Transverse colon (tissue), 4 donors: ENCODE measurements around the gene RNF144A. TPM values are rescaled to one million over a fixed set of nuclear protein-coding genes. Genes with fewer than 3 reads are reported as not detected.

Experiments used
- DNase-seq: peaks from one replicate; pipeline ENCODE4 v3.0.0-alpha.2; 2019
- H3K27ac ChIP-seq, 4 donors: fragments of 200-600 bp; sonication (generic); 2 replicates each; pipeline ENCODE4 v1.5.1; 2016 to 2018; ENCODE audit warnings: inconsistent platforms in 4 of 4
- H3K27me3 ChIP-seq: fragments of 200-600 bp; sonication (generic); 2 replicates; pipeline ENCODE4 v1.5.1; 2017; ENCODE audit warnings: inconsistent platforms
- H3K36me3 ChIP-seq, 4 donors: fragments of 200-600 bp; sonication (generic); 2 replicates each; pipeline ENCODE4 v1.5.1; 2017 to 2019; ENCODE audit warnings: inconsistent platforms in 4 of 4
- H3K4me1 ChIP-seq, 4 donors: fragments of 200-600 bp; sonication (generic); 2 replicates each; pipeline ENCODE4 v1.5.1; 2017 to 2020; ENCODE audit warnings: inconsistent platforms in 4 of 4
- H3K4me3 ChIP-seq, 4 donors: fragments of 200-600 bp; sonication (generic); 1 replicate in 1 of 4; 2 replicates in 3 of 4; pipeline versions ENCODE4 v1.5.1 to v1.6.1; 2017 to 2019; ENCODE audit warnings: inconsistent platforms in 4 of 4
- H3K9me3 ChIP-seq, 2 donors: fragments of 200-600 bp; sonication (generic); 2 replicates each; pipeline ENCODE4 v1.5.1; 2017 to 2019; ENCODE audit warnings: inconsistent platforms in 2 of 2
- EP300 ChIP-seq: sonication (generic); formaldehyde crosslinking; IDR thresholded peaks from one replicate; pipeline ENCODE4 v1.6.1; 2017; ENCODE audit warnings: antibody characterized with exemption, low read depth
- POLR2A ChIP-seq: fragments of 450-650 bp; IDR thresholded peaks from one replicate; pipeline ENCODE4 v1.6.1; 2016; ENCODE audit warnings: antibody characterized with exemption, mild to moderate bottlenecking, moderate library complexity
- POLR2AphosphoS5 ChIP-seq, 3 donors: sonication (generic); formaldehyde crosslinking; IDR thresholded peaks; one replicate each; pipeline ENCODE4 v1.6.1; 2016; ENCODE audit warnings: antibody characterized with exemption in 3 of 3
- WGBS, 2 donors: methylation state at CpG; one replicate each; pipeline ENCODE4 v1.1.5; 2018; ENCODE audit warnings: low coverage in 1 of 2; 5-methylcytosine and 5-hydroxymethylcytosine counted together
- in situ Hi-C, 4 donors: fragments of 200-750 bp; cut with MboI; loops; one replicate each; pipeline versions ENCODE4 v1.15.0 to v1.15.1; 2017; ENCODE audit warnings: low sequenced_read_pairs in 3 of 4, low pct_ligation_motif_present in 1 of 4, low pct_unique_long_range_greater_than_20kb in 1 of 4
- intact Hi-C: fragments of 100-400 bp; cut with DNase I; formaldehyde crosslinking; loops from one replicate; pipeline ENCODE4 v1.15.1; 2023; ENCODE audit warnings: low total_unique reads
- total RNA-seq, 4 donors: library from RNA; depleted of rRNA; stranded (reverse); fragments of >200 nt; gene quantifications; one replicate each; pipeline ENCODE4 v1.1.0, GENCODE V29; 2016
- TF ChIP-seq, protein P1 (sequence below), 5 experiments: fragments of 200-600 bp in 3 of 5; fragments of 450-650 bp in 2 of 5; sonication (generic) in 3 of 5; IDR thresholded peaks; 1 replicate in 2 of 5; 2 replicates in 3 of 5; pipeline ENCODE4 v1.5.1; 2016 to 2017; ENCODE audit warnings: antibody characterized with exemption in 5 of 5, inconsistent platforms in 3 of 5, mild to moderate bottlenecking in 2 of 5, moderate library complexity in 1 of 5

RNF144A gene
- total RNA-seq, 4 donors from 2014 or later = 24.0 to 145 (median 83.0) TPM

DNA sequence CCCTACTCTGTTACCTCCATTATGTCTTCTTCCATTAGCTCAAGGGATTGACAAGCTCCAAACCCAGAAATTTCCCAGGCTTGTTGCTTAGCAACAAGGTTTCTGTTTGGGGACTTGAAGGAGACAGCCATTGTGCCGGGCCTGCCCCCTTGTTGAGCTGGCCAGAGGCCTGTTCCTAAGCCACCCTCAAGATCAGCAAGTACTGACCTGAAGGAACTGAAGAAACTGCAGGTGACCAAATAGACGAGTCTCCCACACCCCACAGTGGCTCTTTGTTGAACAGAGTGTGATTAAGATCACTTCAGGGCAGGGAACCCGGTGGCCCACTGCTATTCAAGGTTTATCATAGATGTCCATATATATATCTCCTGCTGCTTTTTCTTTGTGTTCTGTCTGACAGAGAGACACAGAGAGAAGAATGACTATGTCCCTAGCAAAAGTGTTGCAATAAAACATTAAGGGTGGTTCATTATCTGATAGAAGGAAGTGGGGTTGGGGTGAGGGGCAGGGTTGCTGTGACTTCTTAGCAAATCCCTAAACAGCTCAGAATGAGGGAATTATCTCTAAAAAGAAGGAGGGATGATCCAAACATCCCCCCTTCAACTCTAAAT is 69.2 kb downstream of the RNF144A start:
- no peaks in the 10 kb centered on the region for H3K4me1 ChIP-seq
- in situ Hi-C loops = no loop called here

DNA sequence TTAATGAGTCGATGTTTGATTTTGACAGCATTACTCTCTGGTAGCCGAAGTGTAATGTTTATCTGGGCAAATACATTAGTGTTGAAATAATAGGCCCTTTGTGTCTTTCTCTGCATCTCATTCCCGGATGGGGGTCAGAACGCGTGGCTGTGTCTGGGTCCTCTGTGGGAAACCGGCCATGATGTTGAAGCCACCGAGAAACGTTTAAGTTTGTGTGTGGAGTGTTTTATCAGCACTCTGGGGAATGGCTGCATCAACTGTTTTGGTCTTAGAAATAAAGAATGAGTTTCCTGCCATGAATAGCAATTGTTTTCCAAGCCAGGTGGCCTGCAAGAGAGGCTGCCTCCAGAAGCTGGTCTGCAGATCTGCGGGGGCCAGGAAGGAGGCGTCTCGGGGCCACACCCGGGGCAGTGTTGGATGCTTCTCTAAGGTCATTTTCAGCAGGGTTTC is 69.7 kb downstream of the RNF144A start:
- in situ Hi-C loops (no loop called here), intact Hi-C loops (no loop called here)
- no peaks in the 10 kb centered on the region for H3K36me3 ChIP-seq
- H3K4me3 ChIP-seq = no peak overlapping the region
- peak overlapping the region in 1 of 4 donors; percentile 8 for H3K27ac ChIP-seq
- DNase-seq = no peak
- WGBS, 2 donors = 60 to 73% methylated on average over 1 to 12 of the region's 12 CpGs
- H3K9me3 ChIP-seq = no peaks in the 10 kb centered on the region
- no peaks in the 10 kb centered on the region for H3K4me1 ChIP-seq
- TF ChIP-seq EP300 = no peak
- TF ChIP-seq POLR2A = no peak
- no peaks in the 10 kb centered on the region for H3K27me3 ChIP-seq

More for the DNA sequence above, 69.2 kb downstream of the RNF144A start:
- no peaks in the 10 kb centered on the region for H3K36me3 ChIP-seq
- no peak for TF ChIP-seq POLR2A
- no peak for TF ChIP-seq EP300
- TF ChIP-seq, protein P1, sequence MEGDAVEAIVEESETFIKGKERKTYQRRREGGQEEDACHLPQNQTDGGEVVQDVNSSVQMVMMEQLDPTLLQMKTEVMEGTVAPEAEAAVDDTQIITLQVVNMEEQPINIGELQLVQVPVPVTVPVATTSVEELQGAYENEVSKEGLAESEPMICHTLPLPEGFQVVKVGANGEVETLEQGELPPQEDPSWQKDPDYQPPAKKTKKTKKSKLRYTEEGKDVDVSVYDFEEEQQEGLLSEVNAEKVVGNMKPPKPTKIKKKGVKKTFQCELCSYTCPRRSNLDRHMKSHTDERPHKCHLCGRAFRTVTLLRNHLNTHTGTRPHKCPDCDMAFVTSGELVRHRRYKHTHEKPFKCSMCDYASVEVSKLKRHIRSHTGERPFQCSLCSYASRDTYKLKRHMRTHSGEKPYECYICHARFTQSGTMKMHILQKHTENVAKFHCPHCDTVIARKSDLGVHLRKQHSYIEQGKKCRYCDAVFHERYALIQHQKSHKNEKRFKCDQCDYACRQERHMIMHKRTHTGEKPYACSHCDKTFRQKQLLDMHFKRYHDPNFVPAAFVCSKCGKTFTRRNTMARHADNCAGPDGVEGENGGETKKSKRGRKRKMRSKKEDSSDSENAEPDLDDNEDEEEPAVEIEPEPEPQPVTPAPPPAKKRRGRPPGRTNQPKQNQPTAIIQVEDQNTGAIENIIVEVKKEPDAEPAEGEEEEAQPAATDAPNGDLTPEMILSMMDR (IDR thresholded peaks at IDR 0.05) = no peak
- TF ChIP-seq POLR2AphosphoS5 (IDR thresholded peaks at IDR 0.05) = no peak
- intact Hi-C loops = no loop called here
- H3K27ac ChIP-seq = peak overlapping the region in 1 of 4 donors; percentile 8
- WGBS, 2 donors = 63% methylated on average over 3 of the region's 3 CpGs; no CpG with 5 or more reads in 1 of the 2 donors
- no peaks in the 10 kb centered on the region for H3K9me3 ChIP-seq
- H3K27me3 ChIP-seq = no peaks in the 10 kb centered on the region
- DNase-seq = no peak
- no peak overlapping the region for H3K4me3 ChIP-seq

DNA sequence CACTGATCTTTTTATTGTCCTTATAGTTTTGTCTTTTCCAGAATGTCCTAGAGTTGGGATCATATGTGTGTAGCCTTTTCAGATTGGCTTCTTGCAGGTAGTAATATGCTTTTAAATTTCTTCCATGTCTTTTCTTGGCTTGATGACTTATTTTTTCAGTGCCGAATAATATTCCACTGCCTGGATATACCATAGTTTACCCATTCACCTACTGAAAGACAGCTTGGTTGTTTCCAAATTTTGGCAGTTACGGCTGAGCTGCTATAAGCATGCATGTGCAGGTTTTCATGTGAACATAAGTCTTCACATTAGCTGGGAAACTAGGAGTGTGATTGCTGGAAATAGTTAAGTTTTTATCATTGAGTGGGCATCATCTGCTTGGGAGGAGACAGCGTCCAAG is 73.7 kb downstream of the RNF144A start:
- no peak overlapping the region for H3K27ac ChIP-seq
- no peak for TF ChIP-seq EP300
- TF ChIP-seq, protein P1 (IDR thresholded peaks at IDR 0.05) = no peak
- TF ChIP-seq POLR2AphosphoS5 (IDR thresholded peaks at IDR 0.05) = no peak
- TF ChIP-seq POLR2A = no peak

DNA sequence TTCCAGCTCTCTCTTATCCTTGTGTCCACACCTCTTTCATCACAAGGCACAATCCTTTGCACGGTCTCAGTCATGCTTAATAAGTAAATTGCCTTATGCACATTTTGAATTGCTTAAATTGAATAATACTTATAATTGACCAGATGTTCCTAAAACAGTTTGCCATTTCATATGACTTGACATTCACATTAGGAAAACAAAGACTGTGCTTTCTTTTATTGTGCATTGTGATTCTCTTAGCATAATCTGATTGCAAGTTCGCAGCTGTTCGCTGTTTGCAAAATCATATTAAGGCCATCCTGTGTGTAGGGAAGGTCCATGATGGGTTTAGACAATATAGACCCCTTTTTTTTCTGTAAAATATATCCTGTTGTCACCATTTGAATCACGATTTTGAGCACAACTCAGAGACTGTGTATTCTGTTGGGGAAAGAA is 75.6 kb downstream of the RNF144A start:
- Histone ChIP-seq H3K27ac (no peak overlapping the region), H3K36me3 (no peaks in the 10 kb centered on the region), H3K27me3 (no peaks in the 10 kb centered on the region), H3K4me3 (no peak overlapping the region), H3K9me3 (no peaks in the 10 kb centered on the region), H3K4me1 (peaks cover 0 to 4% (median 0%) of the 10 kb centered on the region in 4 donors)
- TF ChIP-seq EP300 = no peak
- TF ChIP-seq POLR2AphosphoS5 (IDR thresholded peaks at IDR 0.05) = no peak
- TF ChIP-seq, protein P1 (IDR thresholded peaks at IDR 0.05) = no peak
- TF ChIP-seq POLR2A = no peak
- intact Hi-C loops = no loop called here
- in situ Hi-C loops = no loop called here
- no peak for DNase-seq
- 77 to 80% methylated on average over 4 of the region's 4 CpGs for WGBS, 2 donors

More for the DNA sequence above, 73.7 kb downstream of the RNF144A start:
- Histone ChIP-seq H3K4me1 (peaks cover 0 to 4% (median 0%) of the 10 kb centered on the region in 4 donors), H3K4me3 (no peak overlapping the region), H3K36me3 (no peaks in the 10 kb centered on the region), H3K27me3 (no peaks in the 10 kb centered on the region), H3K9me3 (no peaks in the 10 kb centered on the region)
- intact Hi-C loops = no loop called here
- DNase-seq = no peak
- in situ Hi-C loops = no loop called here
- 98 to 100% methylated on average over 3 of the region's 3 CpGs for WGBS, 2 donors
